Measurements from ENCODE around the gene PDCL3.

PDCL3 gene

GRCh38 chr2:100542418-100542817 is 20.4 kb upstream of the PDCL3 start:
- peaks cover 17% of the 10 kb centered on the region for H3K27me3 Mint-ChIP-seq (ENCODE audit: low read depth)
- no peak overlapping the region for H3K4me3 Mint-ChIP-seq
- H3K4me1 Mint-ChIP-seq (ENCODE audit: low read depth), result peaks cover 8% of the 10 kb centered on the region
- no peak overlapping the region for H3K27ac Mint-ChIP-seq
- H3K36me3 Mint-ChIP-seq (ENCODE audit: low read depth), result peaks cover 2% of the 10 kb centered on the region
- H3K9me3 Mint-ChIP-seq, result no peaks in the 10 kb centered on the region

GRCh38 chr2:100544911-100545596 is 17.7 kb upstream of the PDCL3 start:
- Mint-ChIP-seq H3K9me3 (no peaks in the 10 kb centered on the region), H3K27me3 (ENCODE audit: low read depth) (peaks cover 17% of the 10 kb centered on the region), H3K4me3 (no peak overlapping the region), H3K27ac (no peak overlapping the region), H3K36me3 (ENCODE audit: low read depth) (peaks cover 2% of the 10 kb centered on the region), H3K4me1 (ENCODE audit: low read depth) (peaks cover 8% of the 10 kb centered on the region)

GRCh38 chr2:100546469-100546868 is 16.3 kb upstream of the PDCL3 start:
- Mint-ChIP-seq H3K9me3 (no peaks in the 10 kb centered on the region), H3K4me3 (no peak overlapping the region), H3K36me3 (ENCODE audit: low read depth) (peaks cover 2% of the 10 kb centered on the region), H3K27ac (no peak overlapping the region), H3K27me3 (ENCODE audit: low read depth) (peaks cover 17% of the 10 kb centered on the region), H3K4me1 (ENCODE audit: low read depth) (peaks cover 5% of the 10 kb centered on the region)

- Mint-ChIP-seq H3K36me3 (ENCODE audit: low read depth) (peaks cover under 1% of the 10 kb centered on the region), H3K27ac (no peak overlapping the region), H3K27me3 (ENCODE audit: low read depth) (peaks cover 17% of the 10 kb centered on the region), H3K9me3 (peaks cover under 1% of the 10 kb centered on the region), H3K4me1 (ENCODE audit: low read depth) (peaks cover 2% of the 10 kb centered on the region), H3K4me3 (no peak overlapping the region)
Observed at GRCh38 chr2:100548771-100549170, 14.0 kb upstream of the PDCL3 start.

GRCh38 chr2:100551303-100551702 is 11.5 kb upstream of the PDCL3 start:
- H3K27me3 Mint-ChIP-seq (ENCODE audit: low read depth), result peaks cover 7% of the 10 kb centered on the region
- H3K36me3 Mint-ChIP-seq (ENCODE audit: low read depth), result peaks cover 5% of the 10 kb centered on the region
- no peak overlapping the region for H3K27ac Mint-ChIP-seq
- no peak overlapping the region for H3K4me3 Mint-ChIP-seq
- peaks cover 15% of the 10 kb centered on the region for H3K4me1 Mint-ChIP-seq (ENCODE audit: low read depth)
- peaks cover 8% of the 10 kb centered on the region for H3K9me3 Mint-ChIP-seq

- H3K36me3 Mint-ChIP-seq (ENCODE audit: low read depth), result peaks cover 9% of the 10 kb centered on the region
- H3K4me1 Mint-ChIP-seq (ENCODE audit: low read depth), result peaks cover 26% of the 10 kb centered on the region
- H3K4me3 Mint-ChIP-seq, result peak overlapping the region; percentile 70
- no peaks in the 10 kb centered on the region for H3K27me3 Mint-ChIP-seq (ENCODE audit: low read depth)
- peaks cover 8% of the 10 kb centered on the region for H3K9me3 Mint-ChIP-seq
- H3K27ac Mint-ChIP-seq, result peak overlapping the region; percentile 88
Observed at GRCh38 chr2:100554798-100555407, 7.9 kb upstream of the PDCL3 start.

- H3K4me3 Mint-ChIP-seq, result no peak overlapping the region
- peaks cover 38% of the 10 kb centered on the region for H3K4me1 Mint-ChIP-seq (ENCODE audit: low read depth)
- no peak overlapping the region for H3K27ac Mint-ChIP-seq
- peaks cover 9% of the 10 kb centered on the region for H3K36me3 Mint-ChIP-seq (ENCODE audit: low read depth)
- peaks cover 8% of the 10 kb centered on the region for H3K9me3 Mint-ChIP-seq
- H3K27me3 Mint-ChIP-seq (ENCODE audit: low read depth), result no peaks in the 10 kb centered on the region
Observed at GRCh38 chr2:100556746-100557145, 6.0 kb upstream of the PDCL3 start.

- H3K4me1 Mint-ChIP-seq (ENCODE audit: low read depth), result peaks cover 43% of the 10 kb centered on the region
- no peaks in the 10 kb centered on the region for H3K27me3 Mint-ChIP-seq (ENCODE audit: low read depth)
- H3K27ac Mint-ChIP-seq, result peak overlapping the region; percentile 43
- H3K4me3 Mint-ChIP-seq, result peak overlapping the region; percentile 21
- H3K9me3 Mint-ChIP-seq, result no peaks in the 10 kb centered on the region
- H3K36me3 Mint-ChIP-seq (ENCODE audit: low read depth), result peaks cover 8% of the 10 kb centered on the region
Observed at GRCh38 chr2:100560216-100560830, 2.5 kb upstream of the PDCL3 start.

GRCh38 chr2:100561191-100561590 is 1.6 kb upstream of the PDCL3 start:
- peaks cover 9% of the 10 kb centered on the region for H3K36me3 Mint-ChIP-seq (ENCODE audit: low read depth)
- H3K4me3 Mint-ChIP-seq, result peak overlapping the region; percentile 62
- H3K27ac Mint-ChIP-seq, result peak overlapping the region; percentile 99
- H3K4me1 Mint-ChIP-seq (ENCODE audit: low read depth), result peaks cover 44% of the 10 kb centered on the region
- no peaks in the 10 kb centered on the region for H3K9me3 Mint-ChIP-seq
- H3K27me3 Mint-ChIP-seq (ENCODE audit: low read depth), result no peaks in the 10 kb centered on the region

GRCh38 chr2:100563407-100564247 is 834 bp downstream of the PDCL3 start:
- Mint-ChIP-seq H3K27ac (peak overlapping the region; percentile 80), H3K4me3 (peak overlapping the region; percentile 98), H3K36me3 (ENCODE audit: low read depth) (peaks cover 24% of the 10 kb centered on the region), H3K4me1 (ENCODE audit: low read depth) (peaks cover 44% of the 10 kb centered on the region), H3K27me3 (ENCODE audit: low read depth) (no peaks in the 10 kb centered on the region), H3K9me3 (no peaks in the 10 kb centered on the region)

- Mint-ChIP-seq H3K36me3 (ENCODE audit: low read depth) (peaks cover 49% of the 10 kb centered on the region), H3K4me3 (peak overlapping the region; percentile 41), H3K9me3 (no peaks in the 10 kb centered on the region), H3K27me3 (ENCODE audit: low read depth) (no peaks in the 10 kb centered on the region), H3K27ac (peak overlapping the region; percentile 77), H3K4me1 (ENCODE audit: low read depth) (peaks cover 30% of the 10 kb centered on the region)
Observed at GRCh38 chr2:100568989-100569388, 6.2 kb downstream of the PDCL3 start.

- no peak overlapping the region for H3K4me3 Mint-ChIP-seq
- no peaks in the 10 kb centered on the region for H3K27me3 Mint-ChIP-seq (ENCODE audit: low read depth)
- peaks cover 46% of the 10 kb centered on the region for H3K36me3 Mint-ChIP-seq (ENCODE audit: low read depth)
- H3K9me3 Mint-ChIP-seq, result no peaks in the 10 kb centered on the region
- no peak overlapping the region for H3K27ac Mint-ChIP-seq
- H3K4me1 Mint-ChIP-seq (ENCODE audit: low read depth), result peaks cover 18% of the 10 kb centered on the region
Observed at GRCh38 chr2:100571668-100572067, 8.9 kb downstream of the PDCL3 start.

GRCh38 chr2:100577777-100578176 is 15.0 kb downstream of the PDCL3 start:
- H3K27ac Mint-ChIP-seq, result no peak overlapping the region
- no peaks in the 10 kb centered on the region for H3K9me3 Mint-ChIP-seq
- no peaks in the 10 kb centered on the region for H3K27me3 Mint-ChIP-seq (ENCODE audit: low read depth)
- H3K36me3 Mint-ChIP-seq (ENCODE audit: low read depth), result peaks cover 20% of the 10 kb centered on the region
- peaks cover 20% of the 10 kb centered on the region for H3K4me1 Mint-ChIP-seq (ENCODE audit: low read depth)
- H3K4me3 Mint-ChIP-seq, result no peak overlapping the region
